CD4-positive, alpha-beta T cell treated with Interleukin-4 for 1 hour (primary cell): ENCODE results near the gene HOXB4.

Experiments
- DNase-seq, 2 donors: peaks; one replicate each; pipeline ENCODE4 v3.0.0-alpha.2; 2020 to 2022

HOXB4 gene

GRCh38 chr17:48615047-48615962 is 37.2 kb upstream of the HOXB4 start, which contains the start of gene HOXB8:
Gene HOXB8, minus strand, starts transcription at chr17:48615292. Its CDS starts 588 bp downstream, at chr17:48614704.
- DNase-seq, result no peak

DNA sequence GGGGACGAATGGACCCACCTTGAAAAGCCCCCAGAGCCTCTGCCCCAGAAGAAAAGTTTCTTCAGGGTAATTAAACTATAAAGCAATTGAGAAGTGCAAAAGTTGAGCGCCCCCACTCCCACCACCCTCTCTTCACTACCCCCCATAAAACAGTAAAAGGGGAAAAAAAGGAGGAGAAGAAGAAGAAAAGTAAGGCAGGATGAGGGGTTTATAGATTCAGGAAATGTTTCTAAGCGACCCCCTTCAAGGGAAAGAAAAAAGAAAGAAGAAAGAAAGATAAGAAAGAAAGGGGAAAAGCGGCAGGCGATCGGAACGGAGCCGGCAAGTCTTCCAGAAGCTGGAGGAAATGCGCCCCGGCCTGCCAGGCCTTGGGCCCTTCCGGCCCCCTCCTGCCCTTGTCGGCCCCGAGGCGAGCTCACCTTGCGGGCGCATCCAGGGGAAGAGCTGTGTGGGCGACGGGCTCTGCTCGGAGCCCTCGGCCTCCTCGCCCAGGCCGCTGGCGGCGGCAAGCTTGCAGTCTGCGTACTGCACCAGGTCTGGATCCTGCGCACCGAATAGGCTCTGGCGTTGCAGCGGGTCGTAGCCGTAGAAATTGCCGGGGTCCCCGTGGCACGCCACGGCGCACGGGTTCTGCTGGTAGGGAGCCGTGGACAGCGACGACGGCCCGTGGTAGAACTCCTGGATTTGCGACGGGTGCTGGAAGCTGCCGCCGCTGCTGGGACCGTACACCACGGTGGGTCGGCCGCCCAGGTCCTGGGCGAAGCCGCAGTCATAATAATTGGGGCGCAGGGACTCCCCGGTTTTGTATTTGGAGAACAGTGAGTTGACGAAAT is 35.9 kb upstream of the HOXB4 start:
- peak in 1 of 2 donors; percentile 30 for DNase-seq

- DNase-seq, result peak; percentile 33 to 58
These were observed 34.9 kb upstream of the HOXB4 start for GRCh38 chr17:48612854-48613691.

- no peak for DNase-seq
These were observed 34.3 kb upstream of the HOXB4 start for GRCh38 chr17:48612456-48612853.

- DNase-seq, result no peak
These were observed 33.7 kb upstream of the HOXB4 start for GRCh38 chr17:48611681-48612455.

- DNase-seq, result no peak
These were observed 33.1 kb upstream of the HOXB4 start for GRCh38 chr17:48611213-48611612.

- DNase-seq, result peak; percentile 36 to 61
These were observed 32.4 kb upstream of the HOXB4 start, which contains the start of gene HOXB7 for GRCh38 chr17:48610282-48611211. Gene HOXB7, minus strand, starts transcription at chr17:48611017. Its CDS starts 99 bp downstream, at chr17:48610918.

- no peak for DNase-seq
These were observed 31.7 kb upstream of the HOXB4 start for GRCh38 chr17:48609759-48610281.

- DNase-seq, result no peak
These were observed 30.9 kb upstream of the HOXB4 start for GRCh38 chr17:48609033-48609432.

GRCh38 chr17:48608494-48608834 is 30.3 kb upstream of the HOXB4 start:
- no peak for DNase-seq

DNA sequence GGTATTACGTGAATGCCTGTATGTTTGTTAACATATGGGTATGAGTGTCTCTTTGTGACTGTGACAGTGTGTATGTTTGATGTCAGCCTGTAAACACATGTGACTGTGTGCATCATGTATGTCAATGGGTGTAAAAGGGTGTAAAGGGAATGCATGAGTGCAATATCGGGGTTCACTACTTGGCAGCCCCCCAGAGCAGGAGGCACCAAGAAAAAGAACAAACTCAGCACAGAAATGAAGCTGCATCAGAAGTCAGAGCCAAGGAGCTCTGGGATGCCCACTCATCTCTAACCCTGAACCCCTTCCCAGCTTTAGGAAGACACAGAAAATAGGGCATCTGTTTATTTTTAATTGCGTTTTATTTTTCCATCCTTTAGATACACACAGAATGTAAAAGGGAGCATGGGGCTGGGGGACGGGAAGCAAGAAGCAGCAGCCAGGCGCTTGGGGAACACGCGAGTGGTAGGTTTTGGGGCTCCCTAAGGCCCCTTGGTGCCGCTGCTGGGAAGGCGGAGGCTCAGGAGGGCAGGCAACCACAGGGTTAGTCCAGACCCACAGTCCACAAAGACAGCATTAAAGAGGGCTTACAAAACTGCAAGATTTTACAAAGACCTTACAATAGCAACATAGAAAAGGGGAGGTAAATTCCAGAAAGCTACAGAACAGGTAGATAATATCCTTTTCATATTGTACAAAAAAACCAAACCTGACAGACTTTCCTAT is 28.9 kb upstream of the HOXB4 start:
- DNase-seq, result no peak

- DNase-seq, result no peak
These were observed 28.1 kb upstream of the HOXB4 start for GRCh38 chr17:48605991-48606891.

DNA sequence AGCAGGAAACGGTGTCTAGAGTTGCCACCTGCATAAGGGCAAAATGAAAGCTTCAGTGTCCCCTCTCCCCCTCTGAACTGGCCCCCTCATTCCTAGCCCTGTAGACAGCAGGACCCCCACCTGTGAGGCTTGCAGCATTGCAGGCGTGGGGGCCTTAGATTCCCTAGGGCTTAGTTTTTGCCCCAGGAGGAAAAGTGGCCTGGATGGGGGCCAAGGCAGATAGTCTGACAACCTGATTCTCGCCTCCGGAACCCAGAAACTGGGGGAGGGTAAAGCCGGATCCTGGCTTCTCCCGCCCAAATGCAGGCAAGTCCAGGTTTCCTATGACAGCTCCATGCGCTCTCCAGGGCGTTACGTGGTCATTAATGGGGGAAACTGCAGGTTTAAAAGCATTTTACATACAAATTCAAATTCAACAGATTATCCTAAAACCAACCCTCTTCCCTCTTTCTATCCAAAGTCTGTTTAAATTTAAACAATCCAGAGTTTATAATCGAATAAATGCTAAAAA is 27.3 kb upstream of the HOXB4 start:
- DNase-seq, result no peak

- DNase-seq, result no peak
These were observed 26.7 kb upstream of the HOXB4 start, which contains the start of gene HOXB6 for GRCh38 chr17:48604770-48605329. Gene HOXB6, minus strand, starts transcription at chr17:48604986. Its CDS starts 6,836 bp downstream, at chr17:48598150.

GRCh38 chr17:48603959-48604769 is 26.0 kb upstream of the HOXB4 start:
- DNase-seq, result no peak

DNA sequence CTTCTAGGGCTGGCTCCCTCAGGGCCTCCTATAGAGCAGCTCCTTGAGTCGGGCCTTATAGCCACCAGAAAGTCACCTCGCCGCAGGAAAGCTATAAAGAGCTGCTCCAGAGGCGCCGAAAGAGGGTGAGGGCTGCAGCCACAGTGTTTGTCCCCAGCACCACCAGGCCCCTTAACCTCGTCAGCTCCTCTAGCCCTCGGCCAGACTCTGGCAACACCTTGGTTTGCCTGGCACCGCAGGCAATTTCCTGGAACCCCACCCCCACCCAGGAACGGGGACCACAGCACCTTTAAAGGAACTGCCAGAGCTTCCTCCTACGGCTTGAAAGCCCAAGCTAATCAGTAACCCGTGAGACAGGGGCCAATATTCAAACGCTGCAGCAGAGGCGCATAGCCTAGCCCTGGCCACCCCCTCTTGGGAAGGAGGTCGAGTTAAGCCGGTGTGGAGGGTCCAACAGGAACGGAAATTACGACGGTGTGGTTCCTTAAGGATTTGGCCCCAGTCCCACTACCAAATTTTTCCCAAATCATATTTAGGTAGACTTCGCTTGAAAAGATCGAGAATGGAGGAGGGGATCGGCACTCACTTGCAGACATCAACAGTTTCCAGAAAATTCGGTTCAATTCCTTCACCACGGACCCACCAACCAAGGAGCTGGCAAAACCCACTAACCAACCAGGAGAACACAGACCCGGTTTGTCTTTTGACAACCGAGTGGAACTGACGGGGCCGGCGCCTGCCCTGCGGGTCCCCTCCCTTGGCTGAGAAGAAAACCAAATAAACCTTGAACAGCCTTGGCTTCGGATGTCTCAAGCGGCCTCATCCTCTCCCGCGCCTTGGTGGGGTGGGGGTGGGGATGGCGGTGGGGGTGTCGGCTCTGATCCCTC is 23.6 kb upstream of the HOXB4 start:
- no peak for DNase-seq
